Measurements from ENCODE around the gene MYOM1. TPM values are rescaled to one million over a fixed set of nuclear protein-coding genes. Genes with fewer than 3 reads are reported as not detected.

The MYOM1 gene
- total RNA-seq, 1 donor from 2014 or later: 0.07 TPM

- DNase-seq (ENCODE audit: low read depth, low spot score): no peak
These were observed 67.5 kb downstream of the MYOM1 start for GRCh38 chr18:3152294-3152693.

- no peak for DNase-seq (ENCODE audit: low read depth, low spot score)
These were observed 68.1 kb downstream of the MYOM1 start for GRCh38 chr18:3151399-3152264.

- DNase-seq (ENCODE audit: low read depth, low spot score): no peak
These were observed 69.1 kb downstream of the MYOM1 start for GRCh38 chr18:3150688-3151087.

- DNase-seq (ENCODE audit: low read depth, low spot score): no peak
These were observed 69.5 kb downstream of the MYOM1 start for GRCh38 chr18:3150274-3150673.

- no peak for DNase-seq (ENCODE audit: low read depth, low spot score)
These were observed 70.7 kb downstream of the MYOM1 start for GRCh38 chr18:3148930-3149535.

- DNase-seq (ENCODE audit: low read depth, low spot score): no peak
These were observed 71.7 kb downstream of the MYOM1 start for GRCh38 chr18:3147935-3148554.

GRCh38 chr18:3140986-3141639, 78.7 kb downstream of the MYOM1 start:
- DNase-seq (ENCODE audit: low read depth, low spot score): no peak

- DNase-seq (ENCODE audit: low read depth, low spot score): no peak
These were observed 79.4 kb downstream of the MYOM1 start for GRCh38 chr18:3140342-3140741.

- no peak for DNase-seq (ENCODE audit: low read depth, low spot score)
These were observed 80.4 kb downstream of the MYOM1 start for GRCh38 chr18:3139406-3139805.

- no peak for DNase-seq (ENCODE audit: low read depth, low spot score)
These were observed 81.3 kb downstream of the MYOM1 start for GRCh38 chr18:3138274-3138975.

GRCh38 chr18:3135536-3135935, 84.2 kb downstream of the MYOM1 start:
- no peak for DNase-seq (ENCODE audit: low read depth, low spot score)

GRCh38 chr18:3132700-3133099, 87.1 kb downstream of the MYOM1 start:
- DNase-seq (ENCODE audit: low read depth, low spot score): no peak

- DNase-seq (ENCODE audit: low read depth, low spot score): no peak
These were observed 89.4 kb downstream of the MYOM1 start for GRCh38 chr18:3130344-3130743.

- DNase-seq (ENCODE audit: low read depth, low spot score): peak; percentile 57
These were observed 90.5 kb downstream of the MYOM1 start for GRCh38 chr18:3129053-3129864.

GRCh38 chr18:3126457-3127097, 93.2 kb downstream of the MYOM1 start:
- DNase-seq (ENCODE audit: low read depth, low spot score): no peak

- no peak for DNase-seq (ENCODE audit: low read depth, low spot score)
These were observed 94.9 kb downstream of the MYOM1 start for GRCh38 chr18:3124822-3125221.

- DNase-seq (ENCODE audit: low read depth, low spot score): no peak
These were observed 96.9 kb downstream of the MYOM1 start for GRCh38 chr18:3122851-3123250.

- DNase-seq (ENCODE audit: low read depth, low spot score): no peak
These were observed 98.5 kb downstream of the MYOM1 start for GRCh38 chr18:3121259-3121658.

GRCh38 chr18:3120356-3120755, 99.4 kb downstream of the MYOM1 start:
- DNase-seq (ENCODE audit: low read depth, low spot score): no peak

All from pulmonary artery endothelial cell (primary cell).